Astrocyte (in vitro differentiated cells and primary cell): ENCODE data around the gene ACKR3. TPM values are rescaled to one million over a fixed set of nuclear protein-coding genes. Genes with fewer than 3 reads are reported as not detected.

Source experiments
- DNase-seq: peaks from one replicate; pipeline ENCODE4 v3.0.0-alpha.2; 2010; ENCODE audit warnings: low read depth
- FAIRE-seq: peaks from 2 replicates; lab custom pipeline; 2011; peaks lifted over from hg19 to GRCh38; lab: Jason Lieb, UNC
- H2AFZ ChIP-seq: 2 replicates; pipeline ENCODE4 v1.6.0; 2012; ENCODE audit warnings: low read depth, low read length, inconsistent platforms
- H3K27ac ChIP-seq: 2 replicates; pipeline ENCODE4 v1.5.1; 2011; ENCODE audit warnings: low read depth, low read length, inconsistent platforms
- H3K27me3 ChIP-seq: 2 replicates; pipeline ENCODE4 v1.6.0; 2011; ENCODE audit warnings: low read length, inconsistent platforms; ENCODE audit not compliant: insufficient read depth
- H3K36me3 ChIP-seq: 2 replicates; pipeline ENCODE4 v1.5.1; 2011; ENCODE audit warnings: low read length, inconsistent platforms; ENCODE audit not compliant: insufficient read depth
- H3K4me1 ChIP-seq: 2 replicates; pipeline ENCODE4 v1.5.1; 2011; ENCODE audit warnings: low read length, inconsistent platforms; ENCODE audit not compliant: insufficient read depth
- H3K4me2 ChIP-seq: 2 replicates; pipeline ENCODE4 v1.6.0; 2012; ENCODE audit warnings: low read length, inconsistent platforms
- H3K4me3 ChIP-seq: 2 replicates; pipeline ENCODE4 v1.5.1; 2011; ENCODE audit warnings: low read depth, mild to moderate bottlenecking, low read length, inconsistent platforms; ENCODE audit not compliant: insufficient read depth
- H3K79me2 ChIP-seq: 2 replicates; pipeline ENCODE4 v1.6.0; 2012; ENCODE audit warnings: mild to moderate bottlenecking, low read length, inconsistent platforms; ENCODE audit not compliant: insufficient read depth
- H3K9ac ChIP-seq: 2 replicates; pipeline ENCODE4 v1.6.0; 2012; ENCODE audit warnings: mild to moderate bottlenecking, low read length, inconsistent platforms
- H3K9me3 ChIP-seq: 2 replicates; pipeline ENCODE4 v1.5.1; 2012; ENCODE audit warnings: low read depth, mild to moderate bottlenecking, low read length, inconsistent platforms; ENCODE audit not compliant: insufficient read depth
- H4K20me1 ChIP-seq: 2 replicates; pipeline ENCODE4 v1.6.0; 2012; ENCODE audit warnings: low read length, inconsistent platforms; ENCODE audit not compliant: insufficient read depth
- H3K27ac Mint-ChIP-seq: one replicate; pipeline ENCODE4 v1.8.0; 2021; ENCODE audit warnings: mild to moderate bottlenecking, mixed read lengths; ENCODE audit not compliant: unreplicated experiment
- H3K27me3 Mint-ChIP-seq: one replicate; pipeline ENCODE4 v1.8.0; 2021; ENCODE audit warnings: low read depth, mixed read lengths; ENCODE audit not compliant: unreplicated experiment
- H3K36me3 Mint-ChIP-seq: one replicate; pipeline ENCODE4 v1.8.0; 2021; ENCODE audit warnings: low read depth, mixed read lengths; ENCODE audit not compliant: unreplicated experiment
- H3K4me1 Mint-ChIP-seq: one replicate; pipeline ENCODE4 v1.8.0; 2021; ENCODE audit warnings: low read depth, mixed read lengths; ENCODE audit not compliant: unreplicated experiment
- H3K4me3 Mint-ChIP-seq: one replicate; pipeline ENCODE4 v1.8.0; 2021; ENCODE audit warnings: mild to moderate bottlenecking, moderate library complexity, mixed read lengths; ENCODE audit not compliant: unreplicated experiment
- H3K9me3 Mint-ChIP-seq: one replicate; pipeline ENCODE4 v1.8.0; 2021; ENCODE audit warnings: mild to moderate bottlenecking, mixed read lengths; ENCODE audit not compliant: unreplicated experiment
- EZH2 ChIP-seq: IDR thresholded peaks from 2 replicates; pipeline ENCODE4 v1.6.1; 2012; ENCODE audit warnings: mild to moderate bottlenecking, low read length, inconsistent platforms; ENCODE audit not compliant: insufficient read depth
- total RNA-seq: library from RNA; stranded (reverse); gene quantifications from 2 replicates; pipeline ENCODE4 v1.2.1, GENCODE V29; 2021
- TF ChIP-seq, protein P1 (sequence below): IDR thresholded peaks from 2 replicates; pipeline ENCODE4 v1.5.1; 2011; ENCODE audit warnings: low read depth, mild to moderate bottlenecking, inconsistent platforms, low read length, moderate library complexity; ENCODE audit not compliant: insufficient read depth

Gene ACKR3
- total RNA-seq, 1 donor from 2014 or later = 72.7 TPM

DNA sequence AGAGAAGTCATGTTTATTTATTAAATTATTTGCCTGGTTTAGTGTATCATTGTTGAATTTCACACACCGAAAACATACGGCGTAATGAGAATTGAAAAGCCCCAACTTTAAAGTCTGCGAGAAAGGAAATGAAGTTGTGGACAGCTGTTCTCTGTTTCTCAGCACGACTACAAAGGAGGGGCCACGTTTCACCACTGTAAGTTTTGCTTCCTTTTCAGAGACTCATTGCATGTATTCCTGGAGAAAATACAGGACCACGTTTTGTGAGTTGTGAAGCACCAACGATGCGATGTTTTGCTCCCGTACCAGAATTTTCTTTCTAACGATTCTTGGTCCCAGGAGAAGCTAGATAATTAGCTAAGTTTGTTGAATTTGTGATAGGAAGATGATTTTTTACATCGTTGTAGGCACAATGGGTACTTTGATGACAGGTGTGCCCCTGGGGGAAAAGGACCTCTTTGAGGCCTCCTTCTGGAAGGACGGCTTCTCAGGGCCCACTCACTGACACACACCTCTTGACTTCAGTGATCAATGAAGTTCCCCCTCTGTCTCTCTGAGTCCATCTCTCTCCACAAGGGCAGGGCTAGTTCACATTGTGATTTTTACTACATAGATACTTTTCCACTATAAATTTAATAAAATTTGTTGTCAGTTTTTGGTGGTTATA is 23.7 kb upstream of the ACKR3 start:
- Mint-ChIP-seq H3K9me3 (peaks cover 2% of the 10 kb centered on the region), H3K4me1 (peaks cover 25% of the 10 kb centered on the region), H3K27ac (no peak overlapping the region), H3K4me3 (no peak overlapping the region), H3K36me3 (no peaks in the 10 kb centered on the region), H3K27me3 (peaks cover 28% of the 10 kb centered on the region)
- no peak for FAIRE-seq
- no peak for DNase-seq
- Histone ChIP-seq H3K4me3 (no peak overlapping the region), H3K36me3 (no peaks in the 10 kb centered on the region), H3K9me3 (no peaks in the 10 kb centered on the region), H3K4me2 (no peak overlapping the region), H2AFZ (no peak overlapping the region), H3K27ac (no peak overlapping the region), H3K79me2 (no peaks in the 10 kb centered on the region), H3K27me3 (no peaks in the 10 kb centered on the region), H3K4me1 (peaks cover 5% of the 10 kb centered on the region), H3K9ac (no peak overlapping the region), H4K20me1 (no peaks in the 10 kb centered on the region)
- TF ChIP-seq, protein P1, sequence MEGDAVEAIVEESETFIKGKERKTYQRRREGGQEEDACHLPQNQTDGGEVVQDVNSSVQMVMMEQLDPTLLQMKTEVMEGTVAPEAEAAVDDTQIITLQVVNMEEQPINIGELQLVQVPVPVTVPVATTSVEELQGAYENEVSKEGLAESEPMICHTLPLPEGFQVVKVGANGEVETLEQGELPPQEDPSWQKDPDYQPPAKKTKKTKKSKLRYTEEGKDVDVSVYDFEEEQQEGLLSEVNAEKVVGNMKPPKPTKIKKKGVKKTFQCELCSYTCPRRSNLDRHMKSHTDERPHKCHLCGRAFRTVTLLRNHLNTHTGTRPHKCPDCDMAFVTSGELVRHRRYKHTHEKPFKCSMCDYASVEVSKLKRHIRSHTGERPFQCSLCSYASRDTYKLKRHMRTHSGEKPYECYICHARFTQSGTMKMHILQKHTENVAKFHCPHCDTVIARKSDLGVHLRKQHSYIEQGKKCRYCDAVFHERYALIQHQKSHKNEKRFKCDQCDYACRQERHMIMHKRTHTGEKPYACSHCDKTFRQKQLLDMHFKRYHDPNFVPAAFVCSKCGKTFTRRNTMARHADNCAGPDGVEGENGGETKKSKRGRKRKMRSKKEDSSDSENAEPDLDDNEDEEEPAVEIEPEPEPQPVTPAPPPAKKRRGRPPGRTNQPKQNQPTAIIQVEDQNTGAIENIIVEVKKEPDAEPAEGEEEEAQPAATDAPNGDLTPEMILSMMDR = no peak
- no peak for TF ChIP-seq EZH2

GRCh38 chr2:236546561-236547002 is 23.0 kb upstream of the ACKR3 start:
- no peak overlapping the region for H3K27ac Mint-ChIP-seq
- no peaks in the 10 kb centered on the region for H4K20me1 ChIP-seq
- peaks cover under 1% of the 10 kb centered on the region for H3K27me3 ChIP-seq
- FAIRE-seq (no peak), DNase-seq (no peak)
- peaks cover 20% of the 10 kb centered on the region for H3K4me1 Mint-ChIP-seq
- peaks cover 31% of the 10 kb centered on the region for H3K27me3 Mint-ChIP-seq
- no peak overlapping the region for H3K4me2 ChIP-seq
- H3K4me3 Mint-ChIP-seq = no peak overlapping the region
- H3K36me3 Mint-ChIP-seq = no peaks in the 10 kb centered on the region
- TF ChIP-seq, protein P1 = no peak
- TF ChIP-seq EZH2 = no peak
- H3K27ac ChIP-seq = no peak overlapping the region
- no peaks in the 10 kb centered on the region for H3K9me3 ChIP-seq
- peaks cover 2% of the 10 kb centered on the region for H3K9me3 Mint-ChIP-seq
- no peak overlapping the region for H3K4me3 ChIP-seq
- no peak overlapping the region for H3K9ac ChIP-seq
- no peaks in the 10 kb centered on the region for H3K4me1 ChIP-seq
- no peak overlapping the region for H2AFZ ChIP-seq
- no peaks in the 10 kb centered on the region for H3K36me3 ChIP-seq
- no peaks in the 10 kb centered on the region for H3K79me2 ChIP-seq

GRCh38 chr2:236547725-236548124 is 21.9 kb upstream of the ACKR3 start:
- no peak for DNase-seq
- H3K9me3 Mint-ChIP-seq = peaks cover 2% of the 10 kb centered on the region
- no peak for FAIRE-seq

More at GRCh38 chr2:236547725-236548124, 21.9 kb upstream of the ACKR3 start:
- no peak overlapping the region for H3K9ac ChIP-seq
- peaks cover 2% of the 10 kb centered on the region for H3K27me3 ChIP-seq
- H3K9me3 ChIP-seq = no peaks in the 10 kb centered on the region
- no peaks in the 10 kb centered on the region for H3K4me1 ChIP-seq
- TF ChIP-seq, protein P1 = no peak
- no peak for TF ChIP-seq EZH2
- H3K4me1 Mint-ChIP-seq = peaks cover 17% of the 10 kb centered on the region
- H4K20me1 ChIP-seq = no peaks in the 10 kb centered on the region
- H3K27me3 Mint-ChIP-seq = peaks cover 35% of the 10 kb centered on the region
- H3K4me3 Mint-ChIP-seq = no peak overlapping the region
- H3K79me2 ChIP-seq = no peaks in the 10 kb centered on the region
- no peaks in the 10 kb centered on the region for H3K36me3 Mint-ChIP-seq
- no peak overlapping the region for H2AFZ ChIP-seq
- no peak overlapping the region for H3K4me2 ChIP-seq
- peak overlapping the region; percentile 70 for H3K27ac Mint-ChIP-seq
- H3K36me3 ChIP-seq = no peaks in the 10 kb centered on the region
- no peak overlapping the region for H3K4me3 ChIP-seq
- no peak overlapping the region for H3K27ac ChIP-seq
